Right lobe of liver (tissue), 4 donors: ENCODE data around the gene ACSL1.

ENCODE experiments used
- CTCF ChIP-seq, 4 donors: fragments of 200-600 bp in 3 of 4; fragments of 450-650 bp in 1 of 4; IDR thresholded peaks; one replicate each; pipeline versions ENCODE4 v1.5.1 to v1.8.0; 2016 to 2022; ENCODE audit warnings: antibody characterized with exemption in 4 of 4, mild to moderate bottlenecking in 2 of 4
- POLR2A ChIP-seq: fragments of 450-650 bp; IDR thresholded peaks from one replicate; pipeline ENCODE4 v1.6.1; 2017; ENCODE audit warnings: antibody characterized with exemption, mild to moderate bottlenecking
- donor health status: DM: no; HTN: no; CAD: no.
- donor health status: DM: no; HTN: no; CAD: no.
- donor health status: DM: no; HTN: yes; CAD: no.

GRCh38 chr4:184728858-184729257 lies 96.9 kb downstream of the ACSL1 start:
- TF ChIP-seq POLR2A (no peak), CTCF (IDR thresholded peaks at IDR 0.05) (no peak)
